PFSK-1 (cell line): ENCODE results near the gene DYNLT1.

Source experiments
- FOXP2 ChIP-seq: optimal IDR thresholded peaks from 2 replicates; pipeline ENCODE3; 2011; ENCODE audit warnings: borderline replicate concordance, control low read depth, inconsistent platforms; ENCODE audit not compliant: insufficient read depth; ENCODE audit errors: extremely low read length, extremely low read depth
- REST ChIP-seq, 2 experiments: IDR thresholded peaks; 2 replicates each; pipeline versions ENCODE4 v1.6.1 to v1.8.0; 2011 to 2012; ENCODE audit warnings: low read depth in 2 of 2, low read length in 2 of 2, control low read depth in 1 of 2, inconsistent platforms in 1 of 2, mild to moderate bottlenecking in 1 of 2, moderate library complexity in 1 of 2; ENCODE audit not compliant: insufficient read depth in 1 of 2
- SIN3A ChIP-seq: IDR thresholded peaks from 2 replicates; pipeline ENCODE4 v1.6.1; 2012; ENCODE audit warnings: mild to moderate bottlenecking, low read length, moderate library complexity, borderline replicate concordance; ENCODE audit not compliant: insufficient read depth

GRCh38 chr6:158610319-158610968, 34.1 kb downstream of the DYNLT1 start:
- TF ChIP-seq REST (IDR thresholded peaks at IDR 0.05; ENCODE audit: insufficient read depth in 1 of 2, low read depth in 2 of 2, low read length in 2 of 2) (no peak), FOXP2 (no peak), SIN3A (no peak)
